CD14-positive monocyte (primary cell): ENCODE results near the gene DHX38. TPM values are rescaled to one million over a fixed set of nuclear protein-coding genes. Genes with fewer than 3 reads are reported as not detected.

ENCODE experiments used
- DNase-seq, 3 donors: peaks; one replicate each; pipeline ENCODE4 v3.0.0-alpha.2; 2011 to 2022
- H2AFZ ChIP-seq: 2 replicates; pipeline ENCODE4 v1.6.0; 2012; ENCODE audit warnings: mild to moderate bottlenecking, low read depth, low read length, inconsistent platforms; ENCODE audit not compliant: insufficient read depth, poor library complexity, severe bottlenecking
- H3K27ac ChIP-seq, 2 donors: 1 replicate in 1 of 2; 2 replicates in 1 of 2; pipeline ENCODE4 v1.5.1; 2012 to 2013; ENCODE audit warnings: low read length in 2 of 2, control low read depth in 1 of 2, inconsistent platforms in 1 of 2, low read depth in 1 of 2, mild to moderate bottlenecking in 1 of 2
- H3K27me3 ChIP-seq, 2 donors: one replicate each; pipeline versions ENCODE4 v1.6.0 to v1.6.1; 2011 to 2013; ENCODE audit warnings: low read length in 2 of 2; ENCODE audit not compliant: control insufficient read depth in 2 of 2, insufficient read depth in 2 of 2
- H3K36me3 ChIP-seq, 2 donors: replicated peaks in 1 of 2; 1 replicate in 1 of 2; 2 replicates in 1 of 2; pipeline versions ENCODE4 v1.5.1 to v1.6.1; 2012 to 2013; ENCODE audit warnings: low read length in 2 of 2, control low read depth in 1 of 2, inconsistent platforms in 1 of 2, mild to moderate bottlenecking in 1 of 2; ENCODE audit not compliant: insufficient read depth in 2 of 2, control insufficient read depth in 1 of 2
- H3K4me1 ChIP-seq, 2 donors: 1 replicate in 1 of 2; 2 replicates in 1 of 2; pipeline versions ENCODE4 v1.5.1 to v1.6.1; 2012 to 2013; ENCODE audit warnings: low read length in 2 of 2, control low read depth in 1 of 2, inconsistent platforms in 1 of 2, mild to moderate bottlenecking in 1 of 2, moderate library complexity in 1 of 2; ENCODE audit not compliant: insufficient read depth in 2 of 2, control insufficient read depth in 1 of 2
- H3K4me2 ChIP-seq: replicated peaks from 2 replicates; pipeline ENCODE3; 2012; ENCODE audit warnings: low read length, moderate library complexity, mild to moderate bottlenecking; ENCODE audit not compliant: poor library complexity, severe bottlenecking; ENCODE audit errors: extremely low read depth
- H3K4me3 ChIP-seq, 3 experiments: fragments of 200-600 bp in 1 of 3; sonication (generic) in 1 of 3; replicated peaks in 1 of 3; 1 replicate in 2 of 3; 2 replicates in 1 of 3; pipeline ENCODE4 v1.5.1; 2011 to 2013; ENCODE audit warnings: low read length in 3 of 3, mild to moderate bottlenecking in 3 of 3, control low read depth in 2 of 3, low read depth in 2 of 3, inconsistent platforms in 1 of 3, moderate library complexity in 1 of 3
- H3K79me2 ChIP-seq: 2 replicates; pipeline ENCODE4 v1.6.0; 2012; ENCODE audit warnings: mild to moderate bottlenecking, control low read depth, inconsistent platforms, low read length, moderate library complexity; ENCODE audit not compliant: insufficient read depth
- H3K9ac ChIP-seq: 2 replicates; pipeline ENCODE4 v1.6.0; 2017; ENCODE audit warnings: low read length, mild to moderate bottlenecking; ENCODE audit not compliant: insufficient read depth, poor library complexity, severe bottlenecking
- H3K9me3 ChIP-seq, 2 donors: replicated peaks in 1 of 2; 1 replicate in 1 of 2; 2 replicates in 1 of 2; pipeline versions ENCODE4 v1.5.1 to v1.6.1; 2012 to 2013; ENCODE audit warnings: low read length in 2 of 2, control low read depth in 1 of 2; ENCODE audit not compliant: control insufficient read depth in 1 of 2, insufficient read depth in 1 of 2
- H4K20me1 ChIP-seq: 2 replicates; pipeline ENCODE4 v1.6.0; 2012; ENCODE audit warnings: mild to moderate bottlenecking, low read length, control low read depth, moderate library complexity; ENCODE audit not compliant: insufficient read depth
- H3K27ac Mint-ChIP-seq, 7 donors: one replicate each; pipeline ENCODE4 v1.8.0; 2020; ENCODE audit warnings: mild to moderate bottlenecking in 7 of 7, mixed read lengths in 7 of 7, moderate library complexity in 6 of 7, inconsistent platforms in 2 of 7
- H3K27me3 Mint-ChIP-seq, 3 donors: one replicate each; pipeline ENCODE4 v1.8.0; 2021 to 2022; ENCODE audit warnings: low read depth in 3 of 3, mild to moderate bottlenecking in 3 of 3, mixed read lengths in 3 of 3, moderate library complexity in 3 of 3, inconsistent platforms in 1 of 3
- H3K36me3 Mint-ChIP-seq, 2 donors: one replicate each; pipeline ENCODE4 v1.8.0; 2020; ENCODE audit warnings: mixed read lengths in 2 of 2, inconsistent platforms in 1 of 2, mild to moderate bottlenecking in 1 of 2
- H3K4me1 Mint-ChIP-seq: one replicate; pipeline ENCODE4 v1.8.0; 2020; ENCODE audit warnings: mild to moderate bottlenecking, mixed read lengths
- H3K4me3 Mint-ChIP-seq, 2 donors: one replicate each; pipeline ENCODE4 v1.8.0; 2020; ENCODE audit warnings: mild to moderate bottlenecking in 2 of 2, mixed read lengths in 2 of 2, moderate library complexity in 1 of 2
- H3K9me3 Mint-ChIP-seq, 7 donors: one replicate each; pipeline ENCODE4 v1.8.0; 2020 to 2022; ENCODE audit warnings: mixed read lengths in 7 of 7, mild to moderate bottlenecking in 6 of 7, moderate library complexity in 6 of 7, inconsistent platforms in 2 of 7
- CTCF ChIP-seq: fragments of 200-600 bp; IDR thresholded peaks from one replicate; pipeline ENCODE4 v1.8.0; 2022; ENCODE audit warnings: antibody characterized with exemption, mild to moderate bottlenecking
- WGBS: methylation state at CpG from one replicate; pipeline ENCODE4 v1.1.5; 2013; ENCODE audit warnings: missing lambda C conversion rate; ENCODE audit not compliant: insufficient coverage; 5-methylcytosine and 5-hydroxymethylcytosine counted together
- intact Hi-C, 2 donors: fragments of 100-400 bp; cut with micrococcal nuclease; formaldehyde crosslinking; loops; one replicate each; pipeline versions ENCODE4 v1.15.0 to v1.15.1; 2023
- polyA plus RNA-seq, 3 donors: library from polyadenylated mRNA; depleted of rRNA in 1 of 3; unstranded in 2 of 3; stranded (reverse) in 1 of 3; fragments of 300-500 nt in 2 of 3; fragments of >200 nt in 1 of 3; fragmentation: Illumina TruSeq in 2 of 3; gene quantifications; 1 replicate in 2 of 3; 2 replicates in 1 of 3; pipeline ENCODE4 v1.2.3, GENCODE V29; 2012 to 2021

The DHX38 gene
- polyA plus RNA-seq, 3 donors = 9.1 to 91.5 (median 19.2) TPM

- Histone ChIP-seq H3K4me2 (no peak overlapping the region), H4K20me1 (no peaks in the 10 kb centered on the region)
- no CpG with 5 or more reads among the region's 2 CpGs for WGBS
Measured at GRCh38 chr16:72159386-72159785, 65.7 kb downstream of the DHX38 start.

GRCh38 chr16:72159801-72160200 is 66.2 kb downstream of the DHX38 start:
- H3K4me1 Mint-ChIP-seq = peaks cover 6% of the 10 kb centered on the region
- H3K36me3 Mint-ChIP-seq = peaks cover 3 to 9% of the 10 kb centered on the region in 2 donors
- no peak for DNase-seq
- Histone ChIP-seq H3K9me3 (no peaks in the 10 kb centered on the region), H3K79me2 (no peaks in the 10 kb centered on the region), H3K4me1 (no peaks in the 10 kb centered on the region), H4K20me1 (no peaks in the 10 kb centered on the region), H3K9ac (no peak overlapping the region), H2AFZ (no peak overlapping the region), H3K4me3 (no peak overlapping the region), H3K27me3 (no peaks in the 10 kb centered on the region), H3K4me2 (no peak overlapping the region), H3K36me3 (no peaks in the 10 kb centered on the region), H3K27ac (no peak overlapping the region)
- H3K9me3 Mint-ChIP-seq = peaks cover 0 to 3% (median 0%) of the 10 kb centered on the region in 7 donors
- H3K27me3 Mint-ChIP-seq = peaks cover 0 to 1% (median 0%) of the 10 kb centered on the region in 3 donors
- no peak overlapping the region for H3K27ac Mint-ChIP-seq
- intact Hi-C loops = loop anchor here in 1 of 2 donors (10.0 kb wide), 1 partner anchor 55 kb away; no protein-coding TSS in a partner anchor
- no CpG with 5 or more reads among the region's 2 CpGs for WGBS
- no peak overlapping the region for H3K4me3 Mint-ChIP-seq
- no peak for TF ChIP-seq CTCF

More at GRCh38 chr16:72159386-72159785, 65.7 kb downstream of the DHX38 start:
- TF ChIP-seq CTCF = no peak
- H3K27me3 Mint-ChIP-seq = peaks cover 0 to 1% (median 0%) of the 10 kb centered on the region in 3 donors
- no peak overlapping the region for H3K27ac ChIP-seq
- H3K9me3 ChIP-seq = no peaks in the 10 kb centered on the region
- H3K36me3 ChIP-seq = no peaks in the 10 kb centered on the region
- peaks cover 6% of the 10 kb centered on the region for H3K4me1 Mint-ChIP-seq
- no peak overlapping the region for H2AFZ ChIP-seq
- H3K9ac ChIP-seq = no peak overlapping the region
- no peaks in the 10 kb centered on the region for H3K4me1 ChIP-seq
- H3K4me3 Mint-ChIP-seq = no peak overlapping the region
- intact Hi-C loops = no loop called here
- H3K36me3 Mint-ChIP-seq = peaks cover 3 to 7% of the 10 kb centered on the region in 2 donors
- no peaks in the 10 kb centered on the region for H3K79me2 ChIP-seq
- no peak overlapping the region for H3K27ac Mint-ChIP-seq
- H3K4me3 ChIP-seq = no peak overlapping the region
- H3K27me3 ChIP-seq = no peaks in the 10 kb centered on the region
- peaks cover 0 to 3% (median 0%) of the 10 kb centered on the region in 7 donors for H3K9me3 Mint-ChIP-seq
- no peak for DNase-seq
